Liver (tissue), 9 donors: Measurements from ENCODE around the gene UBE3C. TPM values are rescaled to one million over a fixed set of nuclear protein-coding genes. Genes with fewer than 3 reads are reported as not detected.

Source experiments
- DNase-seq: peaks from one replicate; pipeline ENCODE4 v3.0.0-alpha.2; 2017; ENCODE audit warnings: low spot score
- H3K27ac ChIP-seq, 2 donors: one replicate each; pipeline ENCODE4 v1.7.0; 2013; ENCODE audit warnings: inconsistent platforms in 2 of 2, low read length in 2 of 2, control low read depth in 1 of 2, low read depth in 1 of 2, mild to moderate bottlenecking in 1 of 2
- H3K27me3 ChIP-seq, 4 donors: one replicate each; pipeline versions ENCODE4 v1.6.1 to v1.7.0; 2013; ENCODE audit warnings: low read length in 3 of 4, inconsistent platforms in 1 of 4, mild to moderate bottlenecking in 1 of 4, moderate library complexity in 1 of 4; ENCODE audit not compliant: control insufficient read depth in 4 of 4, insufficient read depth in 4 of 4
- H3K36me3 ChIP-seq, 4 donors: one replicate each; pipeline versions ENCODE4 v1.6.1 to v1.7.0; 2013; ENCODE audit warnings: low read length in 3 of 4, mild to moderate bottlenecking in 3 of 4, low read depth in 1 of 4, moderate library complexity in 1 of 4; ENCODE audit not compliant: control insufficient read depth in 4 of 4, insufficient read depth in 3 of 4
- H3K4me1 ChIP-seq, 4 donors: one replicate each; pipeline versions ENCODE4 v1.6.1 to v1.7.0; 2013; ENCODE audit warnings: low read length in 3 of 4, mild to moderate bottlenecking in 3 of 4, moderate library complexity in 1 of 4; ENCODE audit not compliant: control insufficient read depth in 4 of 4, insufficient read depth in 4 of 4
- H3K4me3 ChIP-seq, 3 donors: one replicate each; pipeline versions ENCODE4 v1.6.1 to v1.7.0; 2013; ENCODE audit warnings: low read length in 3 of 3, control low read depth in 1 of 3, low read depth in 1 of 3, mild to moderate bottlenecking in 1 of 3
- H3K9ac ChIP-seq, 2 donors: one replicate each; pipeline ENCODE4 v1.7.0; 2013; ENCODE audit warnings: low read length in 2 of 2, mild to moderate bottlenecking in 2 of 2, moderate library complexity in 2 of 2, control low read depth in 1 of 2, low read depth in 1 of 2
- H3K9me3 ChIP-seq, 4 donors: one replicate each; pipeline versions ENCODE4 v1.6.1 to v1.7.0; 2013; ENCODE audit warnings: low read length in 3 of 4; ENCODE audit not compliant: control insufficient read depth in 4 of 4
- CTCF ChIP-seq: fragments of 150-350 bp; IDR thresholded peaks from 2 replicates; pipeline ENCODE4 v1.5.1; 2017; ENCODE audit warnings: improper control_type of control experiment, low read depth, low read length; ENCODE audit not compliant: missing input control
- EGR1 ChIP-seq, 2 donors: IDR thresholded peaks; 2 replicates each; pipeline ENCODE4 v1.6.1; 2016 to 2018; ENCODE audit warnings: antibody characterized with exemption in 2 of 2, low read depth in 2 of 2
- FOXA1 ChIP-seq: IDR thresholded peaks from 2 replicates; pipeline ENCODE4 v1.6.1; 2016; ENCODE audit warnings: antibody characterized with exemption
- FOXA2 ChIP-seq: IDR thresholded peaks from 2 replicates; pipeline ENCODE4 v1.6.1; 2016; ENCODE audit warnings: antibody characterized with exemption
- GABPA ChIP-seq, 2 donors: IDR thresholded peaks in 1 of 2; conservative IDR thresholded peaks in 1 of 2; 2 replicates each; pipeline ENCODE4 v1.6.1; 2016; ENCODE audit warnings: antibody characterized with exemption in 2 of 2, mild to moderate bottlenecking in 1 of 2, moderate library complexity in 1 of 2
- HNF4A ChIP-seq, 2 donors: conservative IDR thresholded peaks; 2 replicates each; pipeline ENCODE4 v1.6.1; 2016; ENCODE audit warnings: antibody characterized with exemption in 2 of 2, mild to moderate bottlenecking in 2 of 2
- HNF4G ChIP-seq: IDR thresholded peaks from 2 replicates; pipeline ENCODE4 v1.6.1; 2016; ENCODE audit warnings: antibody characterized with exemption
- JUND ChIP-seq, 2 donors: IDR thresholded peaks; 2 replicates each; pipeline ENCODE4 v1.6.1; 2016; ENCODE audit warnings: antibody characterized with exemption in 2 of 2
- NR2F2 ChIP-seq: IDR thresholded peaks from 2 replicates; pipeline ENCODE4 v1.6.1; 2016; ENCODE audit warnings: antibody characterized with exemption
- RAD21 ChIP-seq, 2 donors: IDR thresholded peaks; 2 replicates each; pipeline ENCODE4 v1.6.1; 2016; ENCODE audit warnings: antibody characterized with exemption in 2 of 2, mild to moderate bottlenecking in 2 of 2
- RXRA ChIP-seq, 2 donors: IDR thresholded peaks; 2 replicates each; pipeline ENCODE4 v1.6.1; 2017 to 2018; ENCODE audit warnings: antibody characterized with exemption in 2 of 2, mild to moderate bottlenecking in 1 of 2
- SP1 ChIP-seq: IDR thresholded peaks from 2 replicates; pipeline ENCODE4 v1.6.1; 2018; ENCODE audit warnings: antibody characterized with exemption, mild to moderate bottlenecking
- TAF1 ChIP-seq: conservative IDR thresholded peaks from 2 replicates; pipeline ENCODE4 v1.6.1; 2016; ENCODE audit warnings: antibody characterized with exemption, mild to moderate bottlenecking
- YY1 ChIP-seq: IDR thresholded peaks from 2 replicates; pipeline ENCODE4 v1.6.1; 2016; ENCODE audit warnings: antibody characterized with exemption, mild to moderate bottlenecking
- WGBS: extraction: QIAGEN DNeasy Blood & Tissue Kit; methylation state at CpG from one replicate; pipeline ENCODE4 v1.1.7; 2013; 5-methylcytosine and 5-hydroxymethylcytosine counted together
- polyA plus RNA-seq, 2 donors: library from polyadenylated mRNA; stranded (reverse) in 1 of 2; unstranded in 1 of 2; fragments of 200-250 nt in 1 of 2; fragments of >200 nt in 1 of 2; fragmentation: Nextera tagmentation in 1 of 2; extraction: Ambion mirVana in 1 of 2; gene quantifications; one replicate each; pipeline versions ENCODE4 v1.2.1 to v1.2.3, GENCODE V29; 2013 to 2015
- total RNA-seq, 2 donors: library from RNA; depleted of rRNA; stranded (reverse); fragments of >200 nt; gene quantifications; one replicate each; pipeline ENCODE4 v1.2.3, GENCODE V29; 2014
- TF ChIP-seq, protein P1 (sequence below): IDR thresholded peaks from 2 replicates; pipeline ENCODE4 v1.6.1; 2016; ENCODE audit warnings: antibody characterized with exemption, mild to moderate bottlenecking
- TF ChIP-seq, protein P2 (sequence below): IDR thresholded peaks from 2 replicates; pipeline ENCODE4 v1.6.1; 2016; ENCODE audit warnings: antibody characterized with exemption
- TF ChIP-seq, protein P3 (sequence below): IDR thresholded peaks from 2 replicates; pipeline ENCODE4 v1.6.1; 2016; ENCODE audit warnings: antibody characterized with exemption
- TF ChIP-seq, protein P4 (sequence below): IDR thresholded peaks from 2 replicates; pipeline ENCODE4 v1.6.1; 2016; ENCODE audit warnings: antibody characterized with exemption
- donor health status: healthy.
- donor health status: healthy.
- donor health status: healthy.
- donor health status: healthy.
- donor health status: healthy.

The UBE3C gene
- total and polyA plus RNA-seq, 4 donors = 10.3 to 61.8 (median 33.9) TPM

GRCh38 chr7:157244516-157245294, 106.0 kb downstream of the UBE3C start:
- no peak overlapping the region for H3K4me3 ChIP-seq
- H3K9ac ChIP-seq = no peak overlapping the region
- WGBS = 96% methylated on average over 6 of the region's 6 CpGs
- TF ChIP-seq EGR1 (IDR thresholded peaks at IDR 0.05; ENCODE audit: low read depth in 2 of 2) (no peak), FOXA2 (no peak), HNF4A (conservative IDR thresholded peaks at IDR 0.05) (no peak), CTCF (no peak), HNF4G (no peak), JUND (IDR thresholded peaks at IDR 0.05) (no peak), NR2F2 (no peak), RXRA (IDR thresholded peaks at IDR 0.05) (no peak), TAF1 (no peak), YY1 (no peak), RAD21 (IDR thresholded peaks at IDR 0.05) (no peak), FOXA1 (no peak), SP1 (no peak), GABPA (IDR thresholded peaks at IDR 0.05 in 1 of 2, conservative IDR thresholded peaks at IDR 0.05 in 1 of 2) (no peak)
- TF ChIP-seq, protein P1, sequence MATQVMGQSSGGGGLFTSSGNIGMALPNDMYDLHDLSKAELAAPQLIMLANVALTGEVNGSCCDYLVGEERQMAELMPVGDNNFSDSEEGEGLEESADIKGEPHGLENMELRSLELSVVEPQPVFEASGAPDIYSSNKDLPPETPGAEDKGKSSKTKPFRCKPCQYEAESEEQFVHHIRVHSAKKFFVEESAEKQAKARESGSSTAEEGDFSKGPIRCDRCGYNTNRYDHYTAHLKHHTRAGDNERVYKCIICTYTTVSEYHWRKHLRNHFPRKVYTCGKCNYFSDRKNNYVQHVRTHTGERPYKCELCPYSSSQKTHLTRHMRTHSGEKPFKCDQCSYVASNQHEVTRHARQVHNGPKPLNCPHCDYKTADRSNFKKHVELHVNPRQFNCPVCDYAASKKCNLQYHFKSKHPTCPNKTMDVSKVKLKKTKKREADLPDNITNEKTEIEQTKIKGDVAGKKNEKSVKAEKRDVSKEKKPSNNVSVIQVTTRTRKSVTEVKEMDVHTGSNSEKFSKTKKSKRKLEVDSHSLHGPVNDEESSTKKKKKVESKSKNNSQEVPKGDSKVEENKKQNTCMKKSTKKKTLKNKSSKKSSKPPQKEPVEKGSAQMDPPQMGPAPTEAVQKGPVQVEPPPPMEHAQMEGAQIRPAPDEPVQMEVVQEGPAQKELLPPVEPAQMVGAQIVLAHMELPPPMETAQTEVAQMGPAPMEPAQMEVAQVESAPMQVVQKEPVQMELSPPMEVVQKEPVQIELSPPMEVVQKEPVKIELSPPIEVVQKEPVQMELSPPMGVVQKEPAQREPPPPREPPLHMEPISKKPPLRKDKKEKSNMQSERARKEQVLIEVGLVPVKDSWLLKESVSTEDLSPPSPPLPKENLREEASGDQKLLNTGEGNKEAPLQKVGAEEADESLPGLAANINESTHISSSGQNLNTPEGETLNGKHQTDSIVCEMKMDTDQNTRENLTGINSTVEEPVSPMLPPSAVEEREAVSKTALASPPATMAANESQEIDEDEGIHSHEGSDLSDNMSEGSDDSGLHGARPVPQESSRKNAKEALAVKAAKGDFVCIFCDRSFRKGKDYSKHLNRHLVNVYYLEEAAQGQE = no peak
- TF ChIP-seq, protein P2, sequence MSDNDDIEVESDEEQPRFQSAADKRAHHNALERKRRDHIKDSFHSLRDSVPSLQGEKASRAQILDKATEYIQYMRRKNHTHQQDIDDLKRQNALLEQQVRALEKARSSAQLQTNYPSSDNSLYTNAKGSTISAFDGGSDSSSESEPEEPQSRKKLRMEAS = no peak
- TF ChIP-seq, protein P3, sequence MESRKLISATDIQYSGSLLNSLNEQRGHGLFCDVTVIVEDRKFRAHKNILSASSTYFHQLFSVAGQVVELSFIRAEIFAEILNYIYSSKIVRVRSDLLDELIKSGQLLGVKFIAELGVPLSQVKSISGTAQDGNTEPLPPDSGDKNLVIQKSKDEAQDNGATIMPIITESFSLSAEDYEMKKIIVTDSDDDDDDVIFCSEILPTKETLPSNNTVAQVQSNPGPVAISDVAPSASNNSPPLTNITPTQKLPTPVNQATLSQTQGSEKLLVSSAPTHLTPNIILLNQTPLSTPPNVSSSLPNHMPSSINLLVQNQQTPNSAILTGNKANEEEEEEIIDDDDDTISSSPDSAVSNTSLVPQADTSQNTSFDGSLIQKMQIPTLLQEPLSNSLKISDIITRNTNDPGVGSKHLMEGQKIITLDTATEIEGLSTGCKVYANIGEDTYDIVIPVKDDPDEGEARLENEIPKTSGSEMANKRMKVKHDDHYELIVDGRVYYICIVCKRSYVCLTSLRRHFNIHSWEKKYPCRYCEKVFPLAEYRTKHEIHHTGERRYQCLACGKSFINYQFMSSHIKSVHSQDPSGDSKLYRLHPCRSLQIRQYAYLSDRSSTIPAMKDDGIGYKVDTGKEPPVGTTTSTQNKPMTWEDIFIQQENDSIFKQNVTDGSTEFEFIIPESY = no peak
- TF ChIP-seq, protein P4, sequence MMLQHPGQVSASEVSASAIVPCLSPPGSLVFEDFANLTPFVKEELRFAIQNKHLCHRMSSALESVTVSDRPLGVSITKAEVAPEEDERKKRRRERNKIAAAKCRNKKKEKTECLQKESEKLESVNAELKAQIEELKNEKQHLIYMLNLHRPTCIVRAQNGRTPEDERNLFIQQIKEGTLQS = no peak
- no peaks in the 10 kb centered on the region for H3K4me1 ChIP-seq
- no peak overlapping the region for H3K27ac ChIP-seq
- DNase-seq = no peak
- H3K27me3 ChIP-seq = no peaks in the 10 kb centered on the region
- peaks cover 6 to 20% (median 11%) of the 10 kb centered on the region in 4 donors for H3K36me3 ChIP-seq
- no peaks in the 10 kb centered on the region for H3K9me3 ChIP-seq
